ENCODE results near the gene GJB1. TPM values are rescaled to one million over a fixed set of nuclear protein-coding genes. Genes with fewer than 3 reads are reported as not detected.
"Not testable (repeated sequence)": the region's sequence is repeated elsewhere in the genome, so short reads cannot be mapped to it uniquely, and the experiment has no call there.

Gene GJB1
- total RNA-seq, 1 donor from 2014 or later = not detected

DNA sequence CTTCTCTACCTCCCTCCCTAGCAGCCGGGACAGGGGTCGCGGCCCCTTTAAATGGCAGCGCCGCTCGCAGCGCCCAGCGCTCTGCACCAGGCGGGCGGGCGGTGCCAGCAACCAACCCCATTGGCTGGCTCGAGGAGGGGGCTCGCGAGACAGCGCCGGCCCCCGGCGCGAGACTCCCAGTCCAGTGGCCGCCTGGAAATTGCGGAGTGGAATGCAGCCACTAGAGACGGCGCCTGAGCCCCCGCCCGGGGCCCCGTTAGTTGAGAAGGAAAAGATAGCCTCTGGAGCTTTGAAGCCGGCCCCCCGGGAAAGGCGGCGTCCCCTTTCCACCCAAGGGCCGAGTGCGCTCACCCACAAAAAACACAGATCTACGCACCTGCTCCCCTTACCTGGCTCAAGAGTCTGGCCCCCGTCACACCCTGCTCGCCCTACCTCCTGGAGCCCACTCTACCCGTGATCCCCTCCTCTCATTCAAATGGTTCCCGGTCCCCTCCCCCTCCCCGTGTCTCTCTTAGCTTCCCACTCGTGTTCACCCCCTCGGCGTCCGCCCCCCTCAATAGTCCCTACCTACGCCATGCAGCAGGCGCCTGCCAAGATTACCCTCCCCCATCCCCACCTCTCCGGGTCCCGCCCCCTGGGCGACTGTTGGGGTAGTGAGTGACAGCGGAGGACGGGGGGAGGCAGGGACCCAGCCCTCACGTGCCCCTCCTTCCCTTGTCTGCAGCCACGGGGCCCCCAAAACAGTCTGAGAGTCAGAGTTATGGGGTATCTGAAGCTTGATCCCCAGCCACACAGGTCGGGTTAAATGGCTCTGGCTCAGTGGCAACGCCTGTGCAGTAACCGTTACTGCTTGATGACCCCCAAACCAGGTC lies 31.3 kb downstream of the GJB1 start, which contains the start of gene ZMYM3:
ZMYM3 (minus strand) TSS at position 49 of the 872 bp plus-strand sequence. CDS start 885 bp downstream, outside the sequence.
- Mint-ChIP-seq H3K9me3 (ENCODE audit: unreplicated experiment) (no peaks in the 10 kb centered on the region), H3K27me3 (ENCODE audit: unreplicated experiment) (peaks cover 4% of the 10 kb centered on the region), H3K36me3 (ENCODE audit: low read depth, unreplicated experiment) (peaks cover 6% of the 10 kb centered on the region), H3K4me3 (ENCODE audit: unreplicated experiment) (peak within 1 kb of the TSS; percentile 93), H3K4me1 (ENCODE audit: unreplicated experiment) (peaks cover 16% of the 10 kb centered on the region), H3K27ac (ENCODE audit: unreplicated experiment) (peak within 1 kb of the TSS; percentile 86)
- TF ChIP-seq, protein P1, sequence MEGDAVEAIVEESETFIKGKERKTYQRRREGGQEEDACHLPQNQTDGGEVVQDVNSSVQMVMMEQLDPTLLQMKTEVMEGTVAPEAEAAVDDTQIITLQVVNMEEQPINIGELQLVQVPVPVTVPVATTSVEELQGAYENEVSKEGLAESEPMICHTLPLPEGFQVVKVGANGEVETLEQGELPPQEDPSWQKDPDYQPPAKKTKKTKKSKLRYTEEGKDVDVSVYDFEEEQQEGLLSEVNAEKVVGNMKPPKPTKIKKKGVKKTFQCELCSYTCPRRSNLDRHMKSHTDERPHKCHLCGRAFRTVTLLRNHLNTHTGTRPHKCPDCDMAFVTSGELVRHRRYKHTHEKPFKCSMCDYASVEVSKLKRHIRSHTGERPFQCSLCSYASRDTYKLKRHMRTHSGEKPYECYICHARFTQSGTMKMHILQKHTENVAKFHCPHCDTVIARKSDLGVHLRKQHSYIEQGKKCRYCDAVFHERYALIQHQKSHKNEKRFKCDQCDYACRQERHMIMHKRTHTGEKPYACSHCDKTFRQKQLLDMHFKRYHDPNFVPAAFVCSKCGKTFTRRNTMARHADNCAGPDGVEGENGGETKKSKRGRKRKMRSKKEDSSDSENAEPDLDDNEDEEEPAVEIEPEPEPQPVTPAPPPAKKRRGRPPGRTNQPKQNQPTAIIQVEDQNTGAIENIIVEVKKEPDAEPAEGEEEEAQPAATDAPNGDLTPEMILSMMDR (IDR thresholded peaks at IDR 0.05; ENCODE audit: unreplicated experiment) = no peak
- DNase-seq (ENCODE audit: low spot score) = peak; percentile 83

DNA sequence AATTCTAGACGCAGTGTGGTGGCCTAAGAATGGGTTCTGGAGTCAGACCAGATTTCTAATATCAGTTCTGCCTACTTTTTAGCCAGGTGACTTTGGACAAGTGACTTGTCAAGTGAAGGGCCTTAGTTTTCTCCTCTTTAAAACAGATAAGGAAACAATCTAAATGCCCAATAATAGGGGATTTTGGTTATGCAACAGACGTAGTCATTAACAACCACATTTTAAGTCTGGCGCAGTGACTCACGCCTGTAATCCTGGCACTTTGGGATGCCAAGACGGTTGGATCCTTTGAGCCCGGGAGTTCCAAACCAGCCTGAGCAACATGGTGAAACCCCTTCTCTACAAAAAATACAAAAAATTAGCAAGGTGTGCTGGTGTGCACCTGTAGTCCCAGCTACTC lies 33.0 kb downstream of the GJB1 start:
- Mint-ChIP-seq H3K36me3 (ENCODE audit: low read depth, unreplicated experiment) (peaks cover 2% of the 10 kb centered on the region), H3K9me3 (ENCODE audit: unreplicated experiment) (no peaks in the 10 kb centered on the region), H3K4me3 (ENCODE audit: unreplicated experiment) (peak overlapping the region; percentile 92), H3K27ac (ENCODE audit: unreplicated experiment) (peak overlapping the region; percentile 86), H3K27me3 (ENCODE audit: unreplicated experiment) (peaks cover 3% of the 10 kb centered on the region), H3K4me1 (ENCODE audit: unreplicated experiment) (peaks cover 13% of the 10 kb centered on the region)
- DNase-seq (ENCODE audit: low spot score) = no peak
- TF ChIP-seq, protein P1 (IDR thresholded peaks at IDR 0.05; ENCODE audit: unreplicated experiment) = no peak

- DNase-seq (ENCODE audit: low spot score) = no peak
- Mint-ChIP-seq H3K27me3 (ENCODE audit: unreplicated experiment) (peaks cover 3% of the 10 kb centered on the region), H3K27ac (ENCODE audit: unreplicated experiment) (no peak overlapping the region), H3K9me3 (ENCODE audit: unreplicated experiment) (no peaks in the 10 kb centered on the region), H3K4me3 (ENCODE audit: unreplicated experiment) (no peak overlapping the region), H3K4me1 (ENCODE audit: unreplicated experiment) (peaks cover 11% of the 10 kb centered on the region), H3K36me3 (ENCODE audit: low read depth, unreplicated experiment) (no peaks in the 10 kb centered on the region)
- TF ChIP-seq, protein P1 (IDR thresholded peaks at IDR 0.05; ENCODE audit: unreplicated experiment) = no peak
These were observed 33.8 kb downstream of the GJB1 start for GRCh38 chrX:71256856-71257255.

DNA sequence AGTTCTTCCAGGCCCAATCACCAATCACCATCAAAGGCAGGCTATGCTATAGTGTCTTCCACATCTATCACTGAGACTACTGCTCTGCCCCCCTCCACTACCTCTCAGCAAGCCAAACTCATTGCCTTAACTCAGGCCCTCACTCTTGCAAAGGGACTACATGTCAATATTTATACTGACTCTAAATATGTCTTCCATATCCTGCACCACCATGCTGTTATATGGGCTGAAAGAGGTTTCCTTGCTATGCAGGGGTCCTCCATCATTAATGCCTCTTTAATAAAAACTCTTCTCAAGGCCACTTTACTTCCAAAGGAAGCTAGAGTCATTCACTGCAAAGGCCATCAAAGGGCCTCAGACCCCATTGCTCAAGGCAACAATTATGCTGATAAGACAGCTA lies 45.6 kb downstream of the GJB1 start:
- not testable (repeated sequence) for H3K27ac Mint-ChIP-seq (ENCODE audit: unreplicated experiment); H3K4me3 Mint-ChIP-seq (ENCODE audit: unreplicated experiment); H3K36me3 Mint-ChIP-seq (ENCODE audit: low read depth, unreplicated experiment); H3K9me3 Mint-ChIP-seq (ENCODE audit: unreplicated experiment); DNase-seq (ENCODE audit: low spot score); H3K27me3 Mint-ChIP-seq (ENCODE audit: unreplicated experiment); H3K4me1 Mint-ChIP-seq (ENCODE audit: unreplicated experiment)

GRCh38 chrX:71269801-71270395 lies 46.9 kb downstream of the GJB1 start:
- Mint-ChIP-seq H3K9me3 (ENCODE audit: unreplicated experiment) (no peaks in the 10 kb centered on the region), H3K4me3 (ENCODE audit: unreplicated experiment) (no peak overlapping the region), H3K4me1 (ENCODE audit: unreplicated experiment) (no peaks in the 10 kb centered on the region), H3K27me3 (ENCODE audit: unreplicated experiment) (peaks cover 1% of the 10 kb centered on the region), H3K36me3 (ENCODE audit: low read depth, unreplicated experiment) (peaks cover 7% of the 10 kb centered on the region), H3K27ac (ENCODE audit: unreplicated experiment) (no peak overlapping the region)
- TF ChIP-seq, protein P1 (IDR thresholded peaks at IDR 0.05; ENCODE audit: unreplicated experiment) = no peak
- no peak for DNase-seq (ENCODE audit: low spot score)

DNA sequence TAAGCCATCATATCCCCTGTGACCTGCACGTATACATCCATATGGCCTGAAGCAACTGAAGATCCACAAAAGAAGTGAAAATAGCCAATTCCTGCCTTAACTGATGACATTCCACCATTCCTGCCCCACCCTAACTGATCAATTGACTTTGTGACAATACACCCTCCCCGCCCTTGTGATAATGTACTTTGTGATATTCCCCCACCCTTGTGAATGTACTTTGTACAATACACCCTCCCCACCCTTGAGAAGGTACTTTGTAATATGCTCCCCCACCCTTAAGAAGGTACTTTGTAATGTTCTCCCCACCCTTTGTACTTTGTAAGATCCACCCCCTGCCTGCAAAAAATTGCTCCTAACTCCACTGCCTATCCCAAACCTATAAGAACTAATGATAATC lies 49.3 kb downstream of the GJB1 start:
- not testable (repeated sequence) for H3K27me3 Mint-ChIP-seq (ENCODE audit: unreplicated experiment); H3K4me3 Mint-ChIP-seq (ENCODE audit: unreplicated experiment); H3K4me1 Mint-ChIP-seq (ENCODE audit: unreplicated experiment); H3K36me3 Mint-ChIP-seq (ENCODE audit: low read depth, unreplicated experiment); H3K9me3 Mint-ChIP-seq (ENCODE audit: unreplicated experiment); H3K27ac Mint-ChIP-seq (ENCODE audit: unreplicated experiment); DNase-seq (ENCODE audit: low spot score)

Measured in endothelial cell (in vitro differentiated cells).